ENCODE results near the gene GNA14. TPM values are rescaled to one million over a fixed set of nuclear protein-coding genes. Genes with fewer than 3 reads are reported as not detected.

The GNA14 gene
- total RNA-seq, 1 experiment from 2014 or later, result 0.37 TPM

- DNase-seq, result no peak
Observed at GRCh38 chr9:77469515-77470231, 178.4 kb downstream of the GNA14 start.

More at GRCh38 chr9:77469515-77470231, 178.4 kb downstream of the GNA14 start:
- Histone ChIP-seq H3K23ac (ENCODE audit: insufficient read length, low read depth, low read length) (no peak overlapping the region), H3K4me2 (ENCODE audit: insufficient read depth, insufficient read length, low read length) (no peak overlapping the region), H3K27ac (ENCODE audit: insufficient read length, low read depth, low read length) (no peak overlapping the region), H3K79me1 (ENCODE audit: insufficient read depth, low read depth, low read length, poor library complexity, severe bottlenecking) (no peaks in the 10 kb centered on the region), H2AFZ (ENCODE audit: low read length) (no peak overlapping the region), H4K20me1 (ENCODE audit: control insufficient read depth, insufficient read depth, insufficient read length) (no peaks in the 10 kb centered on the region), H3K9ac (ENCODE audit: extremely low read depth, insufficient read length, low read length) (no peak overlapping the region), H3K18ac (ENCODE audit: insufficient read length, low read depth, low read length) (no peak overlapping the region), H2BK20ac (ENCODE audit: low read depth, low read length, poor library complexity, severe bottlenecking) (no peak overlapping the region), H2BK15ac (ENCODE audit: low read depth, low read length) (no peak overlapping the region), H3K23me2 (ENCODE audit: insufficient read length, low read depth, low read length, poor library complexity, severe bottlenecking) (no peaks in the 10 kb centered on the region), H4K5ac (ENCODE audit: insufficient read length, low read depth, low read length) (no peak overlapping the region), H2AK5ac (ENCODE audit: insufficient read length, low read length) (no peak overlapping the region), H3T11ph (ENCODE audit: low read length) (no peak overlapping the region), H2BK12ac (ENCODE audit: insufficient read length, low read depth, low read length) (no peak overlapping the region), H3K79me2 (ENCODE audit: insufficient read depth, low read length) (no peaks in the 10 kb centered on the region), H3K4me1 (ENCODE audit: insufficient read depth, low read length) (no peaks in the 10 kb centered on the region; the same call in 1 of the 2 replicates), H3K9me3 (ENCODE audit: control insufficient read depth, low read depth, low read length) (no peaks in the 10 kb centered on the region), H2BK5ac (ENCODE audit: insufficient read length, low read length) (no peak overlapping the region), H4K8ac (replicated peaks; ENCODE audit: insufficient read length, low read depth, low read length) (no peak overlapping the region), H3K56ac (ENCODE audit: insufficient read length, low read depth, low read length) (no peak overlapping the region), H3K27me3 (ENCODE audit: insufficient read depth, low read length) (no peaks in the 10 kb centered on the region), H3K4ac (ENCODE audit: low read depth, low read length) (no peak overlapping the region), H3K14ac (ENCODE audit: insufficient read depth, low read length) (no peak overlapping the region), H4K91ac (ENCODE audit: insufficient read length, low read depth, low read length) (no peak overlapping the region), H2BK120ac (ENCODE audit: low read depth, low read length, poor library complexity, severe bottlenecking) (no peak overlapping the region)
- WGBS (ENCODE audit: extremely low coverage, insufficient read length, low lambda C conversion rate), result no CpG with 5 or more reads among the region's 5 CpGs
- Mint-ChIP-seq H3K27me3 (ENCODE audit: low read depth) (peaks cover 2% of the 10 kb centered on the region; the same call in 1 of the 2 replicates), H3K9me3 (peaks cover 8 to 24% of the 10 kb centered on the region in 2 experiments), H3K4me3 (no peak overlapping the region), H3K4me1 (peaks cover 11 to 13% of the 10 kb centered on the region in 2 experiments), H3K27ac (no peak overlapping the region), H3K36me3 (ENCODE audit: insufficient read depth in 1 of 3, low read depth in 3 of 3) (peaks cover 0 to 11% (median 4%) of the 10 kb centered on the region in 3 experiments; a peak in 5 of 7 replicates)
- TF ChIP-seq CTCF (conservative IDR thresholded peaks at IDR 0.05), result no peak
